GM12878 (cell line): ENCODE measurements around the gene TPST1. TPM values are rescaled to one million over a fixed set of nuclear protein-coding genes. Genes with fewer than 3 reads are reported as not detected.

Experiments used
- ATAC-seq: fragments of 200-7000 bp; cut with Tn5 transposase; 3 replicates; pipeline ENCODE4 v1.9.1; 2020; ENCODE audit warnings: mild to moderate bottlenecking, moderate library complexity
- BruUV-seq: library from RNA; stranded (reverse); fragments of 400-500 nt; replicated peaks from 2 replicates; lab custom pipeline; 2021; lab: Mats Ljungman, UMichigan
- CTCF ChIA-PET: fragments of 300-600 bp; sonication (Branson Sonifier 250); formaldehyde crosslinking; extraction: SDS; loops from one replicate; lab custom pipeline; 2021; ENCODE audit warnings: inconsistent platforms; lab: Yijun Ruan, JAX
- POLR2A ChIA-PET: fragments of 350-600 bp; formaldehyde crosslinking; extraction: SDS; loops from one replicate; lab custom pipeline; 2021; ENCODE audit warnings: inconsistent platforms; lab: Charles Lee
- RAD21 ChIA-PET: fragments of 300-600 bp; sonication (Branson Sonifier 250); formaldehyde crosslinking; loops from one replicate; lab custom pipeline; 2023; ENCODE audit warnings: antibody characterized with exemption; ENCODE audit not compliant: unreplicated experiment; lab: Charles Lee
- SMC1A ChIA-PET: fragments of 300-600 bp; sonication (Branson Sonifier 250); formaldehyde crosslinking; loops from one replicate; lab custom pipeline; 2023; ENCODE audit not compliant: unreplicated experiment, uncharacterized antibody; lab: Charles Lee
- DNase-seq: peaks from one replicate; pipeline ENCODE4 v3.0.0-alpha.2; 2011; ENCODE audit warnings: low read depth, low spot score
- FAIRE-seq: peaks from 3 replicates; lab custom pipeline; 2011; peaks lifted over from hg19 to GRCh38; lab: Jason Lieb, UNC
- H2AFZ ChIP-seq: 2 replicates; pipeline ENCODE4 v1.6.0; 2011; ENCODE audit warnings: low read depth, low read length, control low read depth; ENCODE audit not compliant: control insufficient read depth
- H3K27ac ChIP-seq: 2 replicates; pipeline ENCODE4 v1.5.1; 2011; ENCODE audit warnings: control low read depth; ENCODE audit not compliant: control insufficient read depth, insufficient read depth
- H3K27me3 ChIP-seq, 2 experiments: replicated peaks in 1 of 2; 2 replicates each; pipeline versions ENCODE4 v1.6.0 to v1.6.1; 2011; ENCODE audit warnings: low read length in 1 of 2; ENCODE audit not compliant: control insufficient read depth in 2 of 2, insufficient read depth in 2 of 2
- H3K36me3 ChIP-seq, 2 experiments: 2 replicates each; pipeline ENCODE4 v1.5.1; 2011; ENCODE audit warnings: low read length in 1 of 2; ENCODE audit not compliant: control insufficient read depth in 2 of 2, insufficient read depth in 2 of 2
- H3K4me1 ChIP-seq: 2 replicates; pipeline ENCODE4 v1.6.1; 2011; ENCODE audit warnings: mild to moderate bottlenecking, low read length, moderate library complexity, mixed read lengths; ENCODE audit not compliant: control insufficient read depth, insufficient read depth
- H3K4me2 ChIP-seq: 2 replicates; pipeline ENCODE4 v1.6.0; 2011; ENCODE audit warnings: control low read depth; ENCODE audit not compliant: control insufficient read depth, insufficient read depth
- H3K4me3 ChIP-seq: fragments of 200-600 bp; sonication (generic); 2 replicates; pipeline ENCODE4 v1.5.1; 2016
- H3K79me2 ChIP-seq: 2 replicates; pipeline ENCODE4 v1.6.0; 2011; ENCODE audit warnings: low read length; ENCODE audit not compliant: control insufficient read depth, insufficient read depth
- H3K9ac ChIP-seq: 2 replicates; pipeline ENCODE4 v1.8.0; 2011; ENCODE audit warnings: low read length, control low read depth, mixed read lengths; ENCODE audit not compliant: control insufficient read depth, insufficient read depth
- H3K9me3 ChIP-seq: replicated peaks from 3 replicates; pipeline ENCODE4 v1.5.1; 2011; ENCODE audit warnings: mild to moderate bottlenecking, low read length; ENCODE audit not compliant: control insufficient read depth, insufficient read depth
- H4K20me1 ChIP-seq: 2 replicates; pipeline ENCODE4 v1.6.0; 2011; ENCODE audit not compliant: control insufficient read depth, insufficient read depth
- ASH2L ChIP-seq: fragments of 300-600, 200-600 bp; sonication (generic); IDR thresholded peaks from 2 replicates; pipeline ENCODE4 v1.6.1; 2017; ENCODE audit warnings: low read depth, mild to moderate bottlenecking, borderline replicate concordance
- BCL3 ChIP-seq: IDR thresholded peaks from 2 replicates; pipeline ENCODE4 v1.6.1; 2011; ENCODE audit warnings: borderline replicate concordance, low read depth, mild to moderate bottlenecking, moderate library complexity, low read length; ENCODE audit not compliant: insufficient read depth, poor library complexity, severe bottlenecking
- CEBPZ ChIP-seq: fragments of 150-350 bp; IDR thresholded peaks from 2 replicates; pipeline ENCODE4 v1.6.1; 2016; ENCODE audit warnings: low read depth, low read length
- IKZF1 ChIP-seq: fragments of 450-650 bp; conservative IDR thresholded peaks from 2 replicates; pipeline ENCODE4 v1.6.1; 2017; ENCODE audit warnings: antibody characterized with exemption, mild to moderate bottlenecking
- IRF4 ChIP-seq: IDR thresholded peaks from 2 replicates; pipeline ENCODE4 v1.6.1; 2011; ENCODE audit warnings: low read depth, low read length
- MEF2B ChIP-seq: fragments of 450-650 bp; IDR thresholded peaks from 2 replicates; pipeline ENCODE4 v1.6.1; 2018; ENCODE audit warnings: mild to moderate bottlenecking, moderate library complexity; ENCODE audit not compliant: partially characterized antibody, poor library complexity, severe bottlenecking
- NBN ChIP-seq: fragments of 450-650 bp; IDR thresholded peaks from 2 replicates; pipeline ENCODE4 v1.6.1; 2016
- PKNOX1 ChIP-seq: fragments of 450-650 bp; IDR thresholded peaks from 2 replicates; pipeline ENCODE4 v1.6.1; 2016; ENCODE audit warnings: mild to moderate bottlenecking
- POU2F2 ChIP-seq: IDR thresholded peaks from 3 replicates; pipeline ENCODE4 v1.6.1; 2011; ENCODE audit warnings: low read depth, mild to moderate bottlenecking, low read length, borderline replicate concordance
- RBBP5 ChIP-seq: fragments of 200-600 bp; sonication (generic); conservative IDR thresholded peaks from 2 replicates; pipeline ENCODE4 v1.6.1; 2016
- RCOR1 ChIP-seq: conservative IDR thresholded peaks from 2 replicates; pipeline ENCODE4 v1.6.1; 2012; ENCODE audit warnings: low read depth, low read length, improper control_type of control experiment
- SREBF2 ChIP-seq: IDR thresholded peaks from 2 replicates; pipeline ENCODE4 v1.6.1; 2012; ENCODE audit warnings: mild to moderate bottlenecking, low read length
- ZNF274 ChIP-seq: IDR thresholded peaks from one replicate; pipeline ENCODE4 v1.8.0; 2011; ENCODE audit not compliant: insufficient read length, insufficient read depth
- WGBS: methylation state at CpG from one replicate; pipeline ENCODE4 v1.1.6; 2016; ENCODE audit warnings: low lambda C conversion rate; ENCODE audit not compliant: insufficient replicate concordance, insufficient coverage; ENCODE audit errors: missing lambda C conversion rate; 5-methylcytosine and 5-hydroxymethylcytosine counted together
- in situ Hi-C: fragments of 300-500 bp; cut with MboI; formaldehyde crosslinking; loops from 9 replicates; pipeline ENCODE4 v1.14.3; 2018; ENCODE audit warnings: mixed read lengths
- intact Hi-C: fragments of 100-400 bp; cut with micrococcal nuclease; formaldehyde crosslinking; loops from one replicate; pipeline ENCODE4 v1.14.2; 2022; ENCODE audit not compliant: unreplicated experiment
- polyA plus RNA-seq, 11 experiments: library from polyadenylated mRNA; depleted of rRNA in 4 of 11; unstranded in 6 of 11; stranded (reverse) in 5 of 11; fragments of >200 nt; fragmentation: Nextera tagmentation in 4 of 11; fragmentation: Illumina TruSeq in 1 of 11; extraction: Ambion mirVana in 4 of 11; extraction: Trizol in 1 of 11; gene quantifications; 1 replicate in 1 of 11; 2 replicates in 10 of 11; pipeline versions ENCODE4 v1.2.1 to v1.2.3, GENCODE V29; 2011 to 2016; ENCODE audit warnings: inconsistent platforms in 2 of 11, missing spikeins in 2 of 11, low read depth in 1 of 11
- total RNA-seq, 4 experiments: library from RNA; depleted of rRNA in 3 of 4; stranded (reverse); fragments of >200 nt in 3 of 4; fragmentation: Illumina TruSeq in 1 of 4; extraction: Trizol in 1 of 4; gene quantifications; 2 replicates each; pipeline versions ENCODE4 v1.2.1 to v1.2.3, GENCODE V29; 2013 to 2021

Gene TPST1
- total and polyA plus RNA-seq, 10 of the 15 experiments (the other 5 are each of a cell fraction or from before 2014, with no cell fraction given) = 1.1 to 10.6 (median 7.5) TPM

- POLR2A ChIA-PET = interaction anchor here (0.6 kb wide), 1 partner anchor 187 kb away, joined by 4 read pairs; no protein-coding TSS in a partner anchor
- in situ Hi-C loops (no loop called here), intact Hi-C loops (no loop called here)
- no peaks in the 10 kb centered on the region for H3K79me2 ChIP-seq
- ATAC-seq = no peak
- H3K36me3 ChIP-seq = no peaks in the 10 kb centered on the region
- H3K4me1 ChIP-seq = no peaks in the 10 kb centered on the region
- SMC1A ChIA-PET = interaction anchor here (1.6 kb wide), 1 partner anchor 11 kb away, joined by 5 read pairs; no protein-coding TSS in a partner anchor
- RAD21 ChIA-PET = no interaction called here
- no peaks in the 10 kb centered on the region for H4K20me1 ChIP-seq
- no peak overlapping the region for H3K9ac ChIP-seq
- H3K4me2 ChIP-seq = no peak overlapping the region
- CTCF ChIA-PET = no interaction called here
- no peak overlapping the region for H2AFZ ChIP-seq
- no TSS peak for BruUV-seq
- no peak for FAIRE-seq
- no peaks in the 10 kb centered on the region; the same call in 2 of the 3 replicates for H3K9me3 ChIP-seq
- H3K4me3 ChIP-seq = no peak overlapping the region
- H3K27me3 ChIP-seq = no peaks in the 10 kb centered on the region
- no peak overlapping the region for H3K27ac ChIP-seq
- no peak for DNase-seq
- TF ChIP-seq IKZF1 (no peak), SREBF2 (no peak), POU2F2 (no peak), MEF2B (no peak), RBBP5 (no peak), PKNOX1 (no peak)
Measured at GRCh38 chr7:66181329-66181728, 23.8 kb upstream of the TPST1 start.

GRCh38 chr7:66181845-66182244, 23.3 kb upstream of the TPST1 start:
- no peaks in the 10 kb centered on the region for H3K79me2 ChIP-seq
- in situ Hi-C loops (no loop called here), intact Hi-C loops (no loop called here)
- H3K4me3 ChIP-seq = no peak overlapping the region
- H3K9ac ChIP-seq = no peak overlapping the region
- BruUV-seq = no TSS peak
- no peaks in the 10 kb centered on the region for H3K4me1 ChIP-seq
- ChIA-PET RAD21 (no interaction called here), CTCF (no interaction called here), POLR2A (interaction anchor here (0.6 kb wide), 1 partner anchor 187 kb away, joined by 4 read pairs; no protein-coding TSS in a partner anchor), SMC1A (interaction anchor here (1.6 kb wide), 1 partner anchor 12 kb away, joined by 5 read pairs; no protein-coding TSS in a partner anchor)
- no peaks in the 10 kb centered on the region; the same call in 2 of the 3 replicates for H3K9me3 ChIP-seq
- no peaks in the 10 kb centered on the region for H3K36me3 ChIP-seq
- ATAC-seq = no peak
- DNase-seq = no peak
- no peak overlapping the region for H3K27ac ChIP-seq
- H2AFZ ChIP-seq = no peak overlapping the region
- no peaks in the 10 kb centered on the region for H4K20me1 ChIP-seq
- H3K27me3 ChIP-seq = no peaks in the 10 kb centered on the region
- no peak overlapping the region for H3K4me2 ChIP-seq
- 70% methylated on average over 2 of the region's 2 CpGs for WGBS
- FAIRE-seq = no peak
- TF ChIP-seq ZNF274 (no peak), CEBPZ (no peak), IRF4 (no peak), NBN (no peak), ASH2L (no peak), BCL3 (no peak), RCOR1 (no peak)
